ENCODE data around the gene BRCA1. TPM values are rescaled to one million over a fixed set of nuclear protein-coding genes. Genes with fewer than 3 reads are reported as not detected.

The BRCA1 gene
- total and polyA plus RNA-seq, 2 donors (not counting 1 experiment from before 2014, with no cell fraction given): 7.5 to 9.9 TPM

GRCh38 chr17:43027091-43028032 lies 97.8 kb downstream of the BRCA1 start:
- no peak overlapping the region for H2AFZ ChIP-seq (ENCODE audit: low read length)
- no peak for DNase-seq (ENCODE audit: low read depth in 2 of 2)
- no peaks in the 10 kb centered on the region for H3K36me3 ChIP-seq (ENCODE audit: control insufficient read depth, insufficient read depth, low read length)
- H3K9me3 ChIP-seq (ENCODE audit: control insufficient read depth, insufficient read depth, low read depth, low read length): no peaks in the 10 kb centered on the region
- H3K9ac ChIP-seq (ENCODE audit: insufficient read depth, low read length): no peak overlapping the region
- no peak for TF ChIP-seq EZH2 (IDR thresholded peaks at IDR 0.05; ENCODE audit: low read length, missing control alignments)
- TF ChIP-seq, protein P1, sequence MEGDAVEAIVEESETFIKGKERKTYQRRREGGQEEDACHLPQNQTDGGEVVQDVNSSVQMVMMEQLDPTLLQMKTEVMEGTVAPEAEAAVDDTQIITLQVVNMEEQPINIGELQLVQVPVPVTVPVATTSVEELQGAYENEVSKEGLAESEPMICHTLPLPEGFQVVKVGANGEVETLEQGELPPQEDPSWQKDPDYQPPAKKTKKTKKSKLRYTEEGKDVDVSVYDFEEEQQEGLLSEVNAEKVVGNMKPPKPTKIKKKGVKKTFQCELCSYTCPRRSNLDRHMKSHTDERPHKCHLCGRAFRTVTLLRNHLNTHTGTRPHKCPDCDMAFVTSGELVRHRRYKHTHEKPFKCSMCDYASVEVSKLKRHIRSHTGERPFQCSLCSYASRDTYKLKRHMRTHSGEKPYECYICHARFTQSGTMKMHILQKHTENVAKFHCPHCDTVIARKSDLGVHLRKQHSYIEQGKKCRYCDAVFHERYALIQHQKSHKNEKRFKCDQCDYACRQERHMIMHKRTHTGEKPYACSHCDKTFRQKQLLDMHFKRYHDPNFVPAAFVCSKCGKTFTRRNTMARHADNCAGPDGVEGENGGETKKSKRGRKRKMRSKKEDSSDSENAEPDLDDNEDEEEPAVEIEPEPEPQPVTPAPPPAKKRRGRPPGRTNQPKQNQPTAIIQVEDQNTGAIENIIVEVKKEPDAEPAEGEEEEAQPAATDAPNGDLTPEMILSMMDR (conservative IDR thresholded peaks at IDR 0.05 in 1 of 2, IDR thresholded peaks at IDR 0.05 in 1 of 2; ENCODE audit: low read depth in 1 of 2, low read length in 2 of 2): no peak
- H3K4me3 ChIP-seq (replicated peaks in 1 of 4; ENCODE audit: control extremely low read depth in 1 of 4, insufficient read depth in 1 of 4, low read depth in 3 of 4, low read length in 4 of 4): no peak overlapping the region
- H3K4me1 ChIP-seq (ENCODE audit: control insufficient read depth, extremely low read depth, insufficient read depth, low read length): peaks cover 4% of the 10 kb centered on the region
- no peak overlapping the region for H3K27ac ChIP-seq (ENCODE audit: insufficient read depth, low read length)
- H3K4me2 ChIP-seq (ENCODE audit: extremely low read depth, insufficient read depth, low read length): no peak overlapping the region
- H4K20me1 ChIP-seq (ENCODE audit: control insufficient read depth, extremely low read depth, insufficient read depth, low read length): no peaks in the 10 kb centered on the region
- H3K79me2 ChIP-seq (ENCODE audit: control insufficient read depth, insufficient read depth, low read length): no peaks in the 10 kb centered on the region
- H3K27me3 ChIP-seq (ENCODE audit: control insufficient read depth, insufficient read depth, low read length): no peaks in the 10 kb centered on the region

DNA sequence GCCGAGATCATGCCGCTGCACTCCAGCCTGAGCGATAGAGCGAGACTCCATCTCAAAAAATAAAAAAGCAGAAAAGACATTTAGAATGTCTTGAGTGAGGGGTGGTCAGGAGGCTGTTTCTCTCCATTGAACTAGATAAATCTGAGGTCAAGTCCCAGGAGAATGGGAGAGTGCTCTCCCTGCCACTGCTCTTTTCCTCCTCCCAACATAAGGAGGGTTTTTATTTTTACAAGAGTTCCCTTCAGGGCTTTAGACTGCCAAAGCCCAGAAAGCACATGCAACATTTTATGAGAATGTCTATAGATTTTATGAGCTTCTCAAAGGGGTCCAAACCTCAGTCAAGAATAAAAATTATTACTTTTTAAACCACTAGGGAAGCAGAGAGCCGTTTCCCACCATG lies 98.6 kb downstream of the BRCA1 start:
- H3K9me3 ChIP-seq (ENCODE audit: control insufficient read depth, insufficient read depth, low read depth, low read length): no peaks in the 10 kb centered on the region
- H3K27me3 ChIP-seq (ENCODE audit: control insufficient read depth, insufficient read depth, low read length): no peaks in the 10 kb centered on the region
- no peak for DNase-seq (ENCODE audit: low read depth in 2 of 2)
- H4K20me1 ChIP-seq (ENCODE audit: control insufficient read depth, extremely low read depth, insufficient read depth, low read length): no peaks in the 10 kb centered on the region
- TF ChIP-seq, protein P1 (conservative IDR thresholded peaks at IDR 0.05 in 1 of 2, IDR thresholded peaks at IDR 0.05 in 1 of 2; ENCODE audit: low read depth in 1 of 2, low read length in 2 of 2): no peak
- TF ChIP-seq EZH2 (IDR thresholded peaks at IDR 0.05; ENCODE audit: low read length, missing control alignments): no peak
- no peak overlapping the region for H3K4me2 ChIP-seq (ENCODE audit: extremely low read depth, insufficient read depth, low read length)
- no peak overlapping the region for H3K9ac ChIP-seq (ENCODE audit: insufficient read depth, low read length)
- H3K4me3 ChIP-seq (replicated peaks in 1 of 4; ENCODE audit: control extremely low read depth in 1 of 4, insufficient read depth in 1 of 4, low read depth in 3 of 4, low read length in 4 of 4): no peak overlapping the region
- no peak overlapping the region for H2AFZ ChIP-seq (ENCODE audit: low read length)
- H3K79me2 ChIP-seq (ENCODE audit: control insufficient read depth, insufficient read depth, low read length): peaks cover 6% of the 10 kb centered on the region
- no peak overlapping the region for H3K27ac ChIP-seq (ENCODE audit: insufficient read depth, low read length)
- no peaks in the 10 kb centered on the region for H3K36me3 ChIP-seq (ENCODE audit: control insufficient read depth, insufficient read depth, low read length)
- H3K4me1 ChIP-seq (ENCODE audit: control insufficient read depth, extremely low read depth, insufficient read depth, low read length): peaks cover 4% of the 10 kb centered on the region

DNA sequence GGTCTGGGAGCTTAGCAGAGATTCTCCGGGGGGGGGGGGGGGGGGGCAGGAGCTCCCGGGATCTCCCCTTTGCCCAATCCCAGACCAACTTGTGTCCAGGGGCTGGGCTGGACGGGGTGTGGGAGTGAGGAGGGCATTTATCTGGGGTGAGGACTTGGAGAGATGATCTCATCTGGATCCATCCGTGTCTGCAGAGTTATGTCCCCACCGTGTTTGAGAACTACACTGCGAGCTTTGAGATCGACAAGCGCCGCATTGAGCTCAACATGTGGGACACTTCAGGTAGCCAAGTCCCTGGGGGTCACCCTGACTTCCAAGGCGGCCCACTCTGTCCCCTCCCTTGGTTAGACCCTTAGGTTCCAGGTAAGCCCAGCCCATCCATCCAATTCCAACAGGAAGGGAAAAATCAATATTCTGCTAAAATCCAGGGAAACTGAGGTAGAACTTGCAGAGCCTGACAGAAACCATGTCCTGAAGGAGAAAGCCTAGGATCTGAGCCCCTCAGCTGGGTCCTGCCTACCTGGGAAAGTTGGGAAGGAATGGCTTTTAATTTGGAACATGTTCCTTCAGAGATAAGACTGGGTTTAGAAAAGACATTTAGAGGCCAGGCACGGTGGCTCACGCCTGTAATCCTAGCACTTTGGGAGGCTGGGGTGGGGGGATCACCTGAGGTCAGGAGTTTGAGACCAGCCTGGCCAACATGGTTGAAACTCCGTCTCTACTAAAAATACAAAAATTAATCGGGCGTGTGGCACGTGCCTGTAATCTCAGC lies 99.2 kb downstream of the BRCA1 start:
- Histone ChIP-seq H3K79me2 (ENCODE audit: control insufficient read depth, insufficient read depth, low read length) (peaks cover 11% of the 10 kb centered on the region), H3K36me3 (ENCODE audit: control insufficient read depth, insufficient read depth, low read length) (no peaks in the 10 kb centered on the region), H4K20me1 (ENCODE audit: control insufficient read depth, extremely low read depth, insufficient read depth, low read length) (no peaks in the 10 kb centered on the region), H3K4me3 (replicated peaks in 1 of 4; ENCODE audit: control extremely low read depth in 1 of 4, insufficient read depth in 1 of 4, low read depth in 3 of 4, low read length in 4 of 4) (no peak overlapping the region), H3K4me1 (ENCODE audit: control insufficient read depth, extremely low read depth, insufficient read depth, low read length) (peaks cover 4% of the 10 kb centered on the region), H3K9me3 (ENCODE audit: control insufficient read depth, insufficient read depth, low read depth, low read length) (no peaks in the 10 kb centered on the region), H3K4me2 (ENCODE audit: extremely low read depth, insufficient read depth, low read length) (no peak overlapping the region), H3K27me3 (ENCODE audit: control insufficient read depth, insufficient read depth, low read length) (no peaks in the 10 kb centered on the region), H2AFZ (ENCODE audit: low read length) (no peak overlapping the region), H3K27ac (ENCODE audit: insufficient read depth, low read length) (no peak overlapping the region), H3K9ac (ENCODE audit: insufficient read depth, low read length) (no peak overlapping the region)
- TF ChIP-seq, protein P1 (conservative IDR thresholded peaks at IDR 0.05 in 1 of 2, IDR thresholded peaks at IDR 0.05 in 1 of 2; ENCODE audit: low read depth in 1 of 2, low read length in 2 of 2): no peak
- TF ChIP-seq EZH2 (IDR thresholded peaks at IDR 0.05; ENCODE audit: low read length, missing control alignments): peak; percentile 20
- DNase-seq (ENCODE audit: low read depth in 2 of 2): no peak

Data from fibroblast of lung (primary cell).